Ishikawa (cell line): ENCODE data around the gene DMAC2L.
A peak's percentile ranks its signal among the peaks of the same experiment; 100 is the strongest.

ENCODE experiments used
- CEBPB ChIP-seq: IDR thresholded peaks from 2 replicates; pipeline ENCODE4 v1.6.1; 2012
- CREB1 ChIP-seq: IDR thresholded peaks from 2 replicates; pipeline ENCODE4 v1.6.1; 2012; ENCODE audit warnings: low read depth
- EGR1 ChIP-seq: IDR thresholded peaks from 2 replicates; pipeline ENCODE4 v1.6.1; 2012
- EP300 ChIP-seq: IDR thresholded peaks from 2 replicates; pipeline ENCODE4 v1.6.1; 2012; ENCODE audit warnings: borderline replicate concordance
- FOXM1 ChIP-seq: IDR thresholded peaks from 2 replicates; pipeline ENCODE4 v1.6.1; 2012; ENCODE audit warnings: low read depth, borderline replicate concordance
- MAX ChIP-seq: IDR thresholded peaks from 2 replicates; pipeline ENCODE4 v1.6.1; 2012
- NFIC ChIP-seq: IDR thresholded peaks from 2 replicates; pipeline ENCODE4 v1.6.1; 2012
- RAD21 ChIP-seq: IDR thresholded peaks from 2 replicates; pipeline ENCODE4 v1.6.1; 2012; ENCODE audit warnings: low read depth
- TAF1 ChIP-seq: IDR thresholded peaks from 2 replicates; pipeline ENCODE4 v1.6.1; 2012; ENCODE audit warnings: low read depth, mild to moderate bottlenecking
- TCF12 ChIP-seq: IDR thresholded peaks from 2 replicates; pipeline ENCODE4 v1.6.1; 2012; ENCODE audit warnings: low read depth
- TEAD4 ChIP-seq: IDR thresholded peaks from 2 replicates; pipeline ENCODE4 v1.6.1; 2012
- YY1 ChIP-seq: IDR thresholded peaks from 2 replicates; pipeline ENCODE4 v1.6.1; 2012; ENCODE audit warnings: low read depth
- ZBTB7A ChIP-seq: IDR thresholded peaks from 2 replicates; pipeline ENCODE4 v1.6.1; 2012; ENCODE audit warnings: low read depth
- TF ChIP-seq, protein P1 (sequence below): IDR thresholded peaks from 2 replicates; pipeline ENCODE4 v1.6.1; 2012; ENCODE audit warnings: low read depth, mild to moderate bottlenecking
- TF ChIP-seq, protein P2 (sequence below): IDR thresholded peaks from 2 replicates; pipeline ENCODE4 v1.6.1; 2012

The DMAC2L gene

GRCh38 chr14:50311972-50312733, at the start of gene DMAC2L, which contains the start of gene L2HGDH:
Gene DMAC2L (plus strand): TSS chr14:50312324. CDS start chr14:50321488, 9,164 bp downstream.
Gene L2HGDH (minus strand): TSS chr14:50312229. CDS start chr14:50312150, 79 bp downstream.
- TF ChIP-seq TEAD4 (0 out of 2 replicates have a peak, but pooled peaks have one; percentile 18), TCF12 (peak; percentile 56; the same call in 1 of the 2 replicates), YY1 (no peak; the same call in 1 of the 2 replicates), FOXM1 (no peak), TAF1 (peak; percentile 66), EGR1 (peak; percentile 42), EP300 (no peak), MAX (peak; percentile 97), ZBTB7A (no peak), CREB1 (peak; percentile 16; the same call in 1 of the 2 replicates), NFIC (peak; percentile 5; the same call in 1 of the 2 replicates), RAD21 (no peak), CEBPB (no peak)
- TF ChIP-seq, protein P1, sequence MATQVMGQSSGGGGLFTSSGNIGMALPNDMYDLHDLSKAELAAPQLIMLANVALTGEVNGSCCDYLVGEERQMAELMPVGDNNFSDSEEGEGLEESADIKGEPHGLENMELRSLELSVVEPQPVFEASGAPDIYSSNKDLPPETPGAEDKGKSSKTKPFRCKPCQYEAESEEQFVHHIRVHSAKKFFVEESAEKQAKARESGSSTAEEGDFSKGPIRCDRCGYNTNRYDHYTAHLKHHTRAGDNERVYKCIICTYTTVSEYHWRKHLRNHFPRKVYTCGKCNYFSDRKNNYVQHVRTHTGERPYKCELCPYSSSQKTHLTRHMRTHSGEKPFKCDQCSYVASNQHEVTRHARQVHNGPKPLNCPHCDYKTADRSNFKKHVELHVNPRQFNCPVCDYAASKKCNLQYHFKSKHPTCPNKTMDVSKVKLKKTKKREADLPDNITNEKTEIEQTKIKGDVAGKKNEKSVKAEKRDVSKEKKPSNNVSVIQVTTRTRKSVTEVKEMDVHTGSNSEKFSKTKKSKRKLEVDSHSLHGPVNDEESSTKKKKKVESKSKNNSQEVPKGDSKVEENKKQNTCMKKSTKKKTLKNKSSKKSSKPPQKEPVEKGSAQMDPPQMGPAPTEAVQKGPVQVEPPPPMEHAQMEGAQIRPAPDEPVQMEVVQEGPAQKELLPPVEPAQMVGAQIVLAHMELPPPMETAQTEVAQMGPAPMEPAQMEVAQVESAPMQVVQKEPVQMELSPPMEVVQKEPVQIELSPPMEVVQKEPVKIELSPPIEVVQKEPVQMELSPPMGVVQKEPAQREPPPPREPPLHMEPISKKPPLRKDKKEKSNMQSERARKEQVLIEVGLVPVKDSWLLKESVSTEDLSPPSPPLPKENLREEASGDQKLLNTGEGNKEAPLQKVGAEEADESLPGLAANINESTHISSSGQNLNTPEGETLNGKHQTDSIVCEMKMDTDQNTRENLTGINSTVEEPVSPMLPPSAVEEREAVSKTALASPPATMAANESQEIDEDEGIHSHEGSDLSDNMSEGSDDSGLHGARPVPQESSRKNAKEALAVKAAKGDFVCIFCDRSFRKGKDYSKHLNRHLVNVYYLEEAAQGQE, result no peak
- TF ChIP-seq, protein P2, sequence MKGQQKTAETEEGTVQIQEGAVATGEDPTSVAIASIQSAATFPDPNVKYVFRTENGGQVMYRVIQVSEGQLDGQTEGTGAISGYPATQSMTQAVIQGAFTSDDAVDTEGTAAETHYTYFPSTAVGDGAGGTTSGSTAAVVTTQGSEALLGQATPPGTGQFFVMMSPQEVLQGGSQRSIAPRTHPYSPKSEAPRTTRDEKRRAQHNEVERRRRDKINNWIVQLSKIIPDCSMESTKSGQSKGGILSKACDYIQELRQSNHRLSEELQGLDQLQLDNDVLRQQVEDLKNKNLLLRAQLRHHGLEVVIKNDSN, result peak; percentile 87

DNA sequence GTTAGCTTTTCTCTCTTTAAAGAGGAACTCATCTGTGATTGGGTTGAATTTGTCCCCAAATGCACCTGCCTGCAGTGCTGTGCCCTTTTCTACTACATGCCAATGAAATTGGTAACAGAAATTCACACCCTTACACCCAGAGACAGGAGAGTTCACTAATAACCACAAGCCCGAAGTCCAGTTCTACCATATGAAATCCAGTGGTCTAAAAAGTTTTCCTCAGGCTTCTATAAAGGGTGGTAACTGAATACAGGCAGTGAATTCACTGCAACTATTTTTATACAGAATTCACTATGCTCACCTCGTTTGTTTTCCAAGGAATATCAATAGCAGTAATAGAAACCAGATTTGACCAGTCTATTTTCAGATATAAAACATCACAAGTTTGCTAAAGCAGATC, 49.3 kb upstream of the DMAC2L start:
- no peak for TF ChIP-seq CREB1

- TF ChIP-seq, protein P1, result no peak
- no peak for TF ChIP-seq TAF1
- no peak for TF ChIP-seq CEBPB
Observed at GRCh38 chr14:50263321-50263720, 48.8 kb upstream of the DMAC2L start.

- no peak for TF ChIP-seq TAF1
Observed at GRCh38 chr14:50265029-50265428, 47.1 kb upstream of the DMAC2L start.

DNA sequence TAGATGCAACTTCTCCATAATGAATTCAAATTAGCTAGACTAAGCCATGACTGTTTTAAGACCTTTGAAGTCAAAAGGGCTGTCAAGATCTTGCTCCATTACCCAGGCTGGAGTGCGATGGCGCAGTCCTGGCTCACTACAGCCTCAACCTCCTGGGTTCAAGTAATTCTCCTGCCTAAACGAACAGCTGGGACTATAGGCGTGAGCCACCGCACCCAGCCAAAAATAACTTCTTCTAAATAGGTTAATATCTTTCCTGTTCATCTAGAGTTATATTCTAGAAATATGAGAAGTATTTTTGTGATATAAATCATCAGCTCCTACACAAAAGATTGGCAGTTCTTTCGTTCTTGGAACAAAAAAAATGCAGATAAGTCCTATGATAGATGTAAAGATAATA, 41.2 kb upstream of the DMAC2L start:
- TF ChIP-seq, protein P2, result no peak
- no peak for TF ChIP-seq TEAD4

GRCh38 chr14:50272498-50272897, 39.6 kb upstream of the DMAC2L start:
- TF ChIP-seq, protein P1, result no peak
- TF ChIP-seq FOXM1 (no peak), EP300 (no peak), TAF1 (no peak), CEBPB (no peak), YY1 (no peak), NFIC (no peak), CREB1 (no peak), RAD21 (no peak)
- TF ChIP-seq, protein P2, result no peak
